Right lung (tissue), 5 donors: ENCODE measurements around the gene NRARP. TPM values are rescaled to one million over a fixed set of nuclear protein-coding genes. Genes with fewer than 3 reads are reported as not detected.

Source experiments
- DNase-seq, 2 donors: peaks; one replicate each; pipeline ENCODE4 v3.0.0-alpha.2; 2013
- polyA plus RNA-seq, 5 donors: library from polyadenylated mRNA; unstranded; fragments of 120-200 nt; gene quantifications; one replicate each; pipeline versions ENCODE4 v1.2.1 to v1.2.3, GENCODE V29; 2013; ENCODE audit warnings: inconsistent platforms in 1 of 5, low replicate concordance in 1 of 5; ENCODE audit not compliant: insufficient read length in 5 of 5, insufficient read depth in 1 of 5

NRARP gene
- polyA plus RNA-seq, 5 donors: 7.5 to 14.7 (median 9.0) TPM

DNA sequence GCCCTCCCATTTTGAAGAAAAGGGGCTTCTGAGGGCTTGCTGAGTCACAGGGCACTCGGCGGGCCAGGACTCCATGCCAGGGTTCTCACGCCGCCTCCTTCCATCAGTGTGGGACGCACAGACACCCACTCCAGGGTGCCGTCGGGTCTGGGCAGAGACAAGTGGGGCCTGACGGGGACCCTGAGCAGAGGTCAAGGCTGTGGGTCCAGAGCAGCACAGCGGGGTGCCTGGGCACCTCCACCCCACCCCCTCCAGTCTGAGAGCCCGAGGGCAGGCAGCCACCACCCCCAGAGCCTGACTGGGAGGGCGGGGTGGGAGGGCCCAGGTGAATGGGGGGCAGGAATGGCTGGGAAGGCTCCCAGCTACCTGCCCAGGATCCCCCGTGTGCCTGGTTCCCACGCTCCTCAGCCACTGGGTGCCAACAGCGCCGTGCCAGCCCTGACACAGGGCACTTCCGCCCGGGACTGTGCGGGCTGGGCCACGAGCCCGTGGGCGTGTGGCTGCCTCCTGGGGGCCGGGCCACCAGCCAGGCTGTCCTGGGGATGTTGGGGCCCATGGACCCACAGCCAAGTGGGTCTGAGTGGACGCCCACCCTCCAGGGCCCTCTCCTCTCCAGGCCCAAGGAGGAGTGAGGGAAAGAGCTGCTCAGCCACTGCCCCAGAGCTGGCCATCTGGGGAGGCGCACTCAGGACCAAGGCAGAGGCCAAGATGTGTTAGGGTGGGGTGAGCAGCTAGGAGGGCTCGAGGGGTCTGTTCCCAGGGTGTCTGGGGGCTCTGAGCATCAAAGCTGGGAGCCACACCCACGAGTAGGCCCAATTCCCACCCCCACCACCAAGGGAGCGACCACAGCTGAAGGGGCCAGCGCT, 10.1 kb upstream of the NRARP start:
- no peak for DNase-seq

- no peak for DNase-seq
Observed at GRCh38 chr9:137311171-137311985, 9.3 kb upstream of the NRARP start.

DNA sequence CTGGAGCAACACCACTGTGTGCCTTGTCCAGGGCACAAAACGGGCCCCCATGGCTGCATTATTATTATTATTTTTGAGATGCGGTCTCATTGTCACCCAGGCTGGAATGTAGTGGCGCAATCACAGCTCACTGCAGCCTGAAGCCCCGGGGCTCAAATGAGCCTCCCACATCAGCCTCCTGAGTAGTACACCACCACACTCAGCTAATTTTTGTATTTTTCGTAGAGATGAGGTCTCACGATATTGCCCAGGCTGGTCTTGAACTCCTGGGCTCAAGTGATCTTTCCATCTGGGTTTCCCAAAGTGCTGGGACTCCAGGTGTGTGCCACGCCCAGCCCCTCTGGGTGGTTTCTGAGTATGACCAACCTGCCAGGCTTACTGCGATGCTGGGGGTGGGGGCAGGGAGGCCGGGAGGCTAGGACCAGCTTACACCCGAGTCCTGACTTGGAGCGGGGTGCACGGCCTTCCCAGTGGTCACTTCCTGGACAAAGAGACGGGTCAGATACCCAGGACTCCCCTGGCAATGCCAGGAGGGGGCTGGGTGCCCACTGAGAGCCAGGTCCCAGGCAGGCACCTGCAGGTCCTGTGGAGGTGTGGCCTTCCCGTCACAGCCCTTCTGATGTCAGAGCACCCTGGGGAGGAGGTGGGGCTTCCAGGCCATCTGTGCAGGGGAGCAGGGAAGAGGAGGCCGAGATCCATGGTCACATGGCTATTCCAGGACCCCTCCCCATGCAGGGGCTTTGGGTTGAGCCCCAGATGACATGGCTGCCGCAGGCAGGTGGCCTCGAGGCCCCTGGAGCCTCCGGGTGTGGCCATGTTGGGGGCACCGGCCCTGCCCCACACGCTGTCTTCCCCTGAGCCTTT, 8.3 kb upstream of the NRARP start:
- no peak for DNase-seq

DNA sequence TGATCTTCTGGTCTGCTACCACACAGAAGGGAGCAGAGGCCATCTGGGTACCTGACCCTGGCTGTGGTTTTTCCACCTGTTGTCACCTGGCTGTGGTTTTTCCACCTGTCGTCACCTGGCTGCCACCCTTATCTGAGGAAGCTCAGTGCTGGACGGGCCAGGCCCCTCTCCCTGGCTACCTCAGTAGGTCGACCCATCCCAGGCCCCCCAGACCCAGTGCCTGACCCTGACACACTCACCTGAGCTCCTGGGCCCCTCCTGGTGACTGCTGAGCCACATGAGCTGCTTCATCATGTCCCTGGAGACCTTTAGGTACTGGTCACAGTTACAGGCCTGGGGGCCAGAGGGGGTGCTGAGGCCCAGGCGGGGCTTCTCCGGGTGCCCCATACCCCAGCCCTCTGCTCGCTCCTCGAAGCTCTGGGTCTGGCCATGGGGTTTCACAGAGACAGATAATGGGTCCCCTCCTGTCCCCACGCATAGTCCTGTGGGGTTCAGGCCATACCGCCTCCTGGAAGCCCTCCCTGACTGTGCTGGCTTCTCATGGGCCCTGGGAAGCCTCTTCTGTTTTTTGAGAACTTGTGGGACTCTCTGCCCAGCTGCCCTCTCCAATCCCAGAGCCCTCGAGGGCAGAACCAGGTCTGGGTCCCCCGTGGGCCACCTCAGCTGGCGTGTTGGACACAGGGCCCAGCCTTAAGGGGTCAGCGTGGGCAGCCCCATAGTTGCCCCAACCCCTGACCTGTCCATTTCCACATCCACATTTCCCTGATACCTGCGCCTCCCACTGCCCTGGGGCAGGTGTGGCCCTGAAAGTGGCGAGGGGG, 7.5 kb upstream of the NRARP start:
- no peak for DNase-seq

DNA sequence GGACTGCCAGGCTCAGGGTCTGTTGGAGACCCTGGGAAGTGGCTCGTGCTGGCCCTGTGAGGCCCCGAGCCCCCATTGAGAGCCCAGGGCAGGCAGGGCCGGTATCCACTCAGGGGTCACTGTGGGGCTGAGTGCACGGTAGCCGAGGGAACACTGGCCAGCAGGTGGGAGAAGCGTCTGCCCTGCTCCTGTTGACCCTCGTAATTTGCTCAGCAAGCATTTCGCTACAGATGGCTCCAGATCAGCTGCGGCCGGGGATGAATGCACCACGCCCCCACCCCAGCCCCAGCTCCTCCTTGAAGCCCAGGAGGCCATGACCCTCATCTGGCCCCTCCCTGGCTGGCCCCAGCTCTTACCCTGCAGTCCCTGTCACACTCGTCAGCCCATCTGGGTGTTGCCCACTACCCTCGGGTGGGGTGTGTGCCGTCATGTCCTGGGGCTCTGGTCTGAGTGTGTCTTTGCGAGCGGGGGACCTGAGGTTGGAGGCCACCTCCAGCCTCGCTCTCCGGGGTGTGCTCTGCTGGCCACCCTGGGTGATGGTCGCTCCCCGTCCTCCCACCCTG, 6.1 kb upstream of the NRARP start:
- DNase-seq: no peak

GRCh38 chr9:137307255-137308056, 5.4 kb upstream of the NRARP start:
- no peak for DNase-seq

GRCh38 chr9:137306850-137307254, 4.8 kb upstream of the NRARP start:
- no peak for DNase-seq

DNA sequence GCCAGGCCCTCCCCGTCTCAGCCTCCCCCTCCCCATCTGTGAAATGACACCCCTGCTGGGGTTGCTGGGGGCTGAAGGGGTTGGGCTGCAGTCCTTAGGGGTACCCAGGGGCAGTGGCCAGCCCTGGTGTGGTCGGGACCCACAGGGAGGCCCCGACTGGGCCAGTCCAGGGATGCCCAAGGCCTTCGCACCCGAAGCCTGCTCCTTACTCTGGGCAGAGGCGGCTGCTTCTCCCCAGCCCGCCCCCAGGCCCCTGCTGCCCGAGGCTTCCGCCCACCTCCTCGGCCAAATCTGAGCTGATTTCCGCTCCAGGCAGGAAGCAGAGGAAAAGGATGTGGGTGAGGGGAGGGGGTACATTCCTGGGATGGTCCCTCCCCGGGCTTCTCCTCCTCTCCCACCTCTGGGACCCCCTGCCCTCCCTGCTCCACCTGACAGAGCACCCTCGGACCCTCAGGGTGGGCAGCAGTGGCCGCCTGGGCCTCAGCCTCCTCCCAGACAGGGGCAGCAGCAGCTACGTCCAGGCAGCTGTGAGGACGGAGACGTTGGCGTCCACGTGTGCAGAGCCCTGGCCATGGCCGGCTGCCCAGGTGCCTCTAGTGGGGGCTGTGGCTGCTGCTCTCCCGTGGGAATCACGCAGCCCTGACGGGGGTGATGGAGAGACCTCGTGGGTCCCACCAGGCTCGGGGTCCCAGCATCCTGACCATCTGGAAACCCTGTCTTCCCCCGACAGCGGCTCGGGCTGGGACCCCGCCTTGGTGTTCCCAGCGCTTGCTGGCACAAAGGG, 4.2 kb upstream of the NRARP start:
- no peak for DNase-seq

DNA sequence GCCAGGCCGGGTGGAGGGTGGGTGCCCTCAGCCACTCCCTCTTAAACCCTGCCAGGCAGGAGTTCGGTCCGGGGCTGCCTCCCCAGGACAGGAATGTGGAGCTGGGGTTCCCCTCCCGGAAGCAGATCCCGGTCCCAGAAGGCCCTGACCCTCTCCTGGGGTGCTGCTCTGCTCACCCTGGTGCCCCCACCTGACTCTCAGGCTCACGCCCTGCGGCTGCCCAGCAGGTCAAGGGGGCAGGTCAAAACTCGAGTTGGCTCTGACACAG, 3.7 kb upstream of the NRARP start:
- DNase-seq: no peak

- no peak for DNase-seq
Observed at GRCh38 chr9:137305060-137305797, 3.2 kb upstream of the NRARP start.

- DNase-seq: no peak
Observed at GRCh38 chr9:137304383-137305059, 2.5 kb upstream of the NRARP start.

- no peak for DNase-seq
Observed at GRCh38 chr9:137303893-137304382, 1.9 kb upstream of the NRARP start.

DNA sequence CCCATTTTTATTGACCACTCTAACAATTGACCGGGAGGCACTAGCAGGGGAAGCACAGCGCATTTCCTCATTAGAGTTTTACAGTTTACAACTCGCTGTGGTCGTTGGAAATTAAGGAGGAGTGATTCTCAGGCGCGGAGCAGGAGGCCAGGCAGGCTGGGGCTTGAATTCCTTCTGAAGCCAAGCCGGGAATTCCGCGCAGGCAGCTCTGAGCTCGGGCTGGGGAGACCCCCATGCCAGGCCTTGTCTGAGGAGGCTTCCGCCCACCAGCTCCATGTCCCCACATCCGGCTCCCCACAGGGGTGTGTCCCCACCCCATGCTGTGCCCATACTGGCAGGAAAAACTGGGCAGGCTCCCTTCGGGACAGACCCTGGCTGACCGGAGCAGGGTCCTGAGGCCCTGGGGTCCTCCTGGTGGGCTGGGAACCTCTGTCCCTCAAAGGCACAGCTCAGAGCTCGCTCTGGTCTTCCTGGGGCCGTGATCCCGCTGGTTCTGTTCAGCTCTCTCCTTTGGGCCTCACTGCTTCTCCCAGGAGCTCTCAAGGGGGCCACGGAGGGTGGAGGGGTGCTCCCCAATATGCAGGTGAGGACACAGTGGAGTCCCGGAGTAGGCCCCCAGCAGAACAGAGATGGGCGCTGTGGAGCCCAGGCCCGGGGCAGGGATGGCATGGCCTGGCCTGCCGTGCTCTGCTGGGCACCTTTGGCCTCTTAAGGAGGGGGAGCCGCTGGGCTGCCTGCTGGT, 1.3 kb upstream of the NRARP start:
- no peak for DNase-seq

DNA sequence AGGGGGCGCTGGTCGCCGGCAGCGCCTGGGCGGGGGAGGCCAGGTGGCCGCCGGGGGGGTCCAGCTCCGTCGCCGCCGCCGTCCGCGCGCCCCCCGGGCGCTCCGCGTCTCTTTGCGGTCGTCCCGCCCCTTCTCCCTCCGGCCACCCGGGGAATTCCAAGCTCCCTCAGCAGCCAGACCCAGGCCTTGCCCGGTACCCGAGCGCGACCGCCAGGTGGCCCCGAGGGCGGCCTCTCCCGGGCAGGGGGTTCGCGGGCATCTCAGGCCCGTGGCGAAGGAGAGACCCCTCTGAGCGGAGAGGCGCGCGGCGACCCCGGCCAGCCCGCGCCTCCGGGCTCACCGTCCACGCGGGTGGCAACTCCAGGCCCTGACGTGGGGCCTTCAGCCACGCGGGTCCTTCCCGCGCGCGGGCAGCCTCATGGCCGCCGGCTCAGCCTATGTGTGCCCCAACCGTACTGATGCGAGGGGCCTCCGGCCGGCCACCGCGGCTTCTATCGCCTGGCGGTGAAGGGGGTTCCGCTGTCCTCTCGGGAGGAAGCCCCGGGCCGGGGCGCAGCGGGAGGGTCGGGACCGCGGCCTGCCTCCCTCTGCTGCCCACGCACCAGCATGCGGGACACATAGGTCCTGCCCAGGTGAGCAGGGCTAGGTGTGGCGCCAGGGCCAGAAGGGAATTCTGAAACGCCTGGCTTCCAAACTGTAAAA, 529 bp upstream of the NRARP start:
- no peak for DNase-seq

- no peak for DNase-seq
Observed at GRCh38 chr9:137301081-137301947, 757 bp downstream of the NRARP start.
